NT2/D1 (cell line): ENCODE data around the gene MGAT5.

Experiments
- SUZ12 ChIP-seq: IDR thresholded peaks from 2 replicates; pipeline ENCODE4 v1.6.1; 2011; ENCODE audit not compliant: insufficient read length, insufficient read depth; ENCODE audit errors: extremely low read depth
- ZNF274 ChIP-seq: IDR thresholded peaks from 2 replicates; pipeline ENCODE4 v1.6.1; 2011; ENCODE audit warnings: mild to moderate bottlenecking, low read depth, low read length

DNA sequence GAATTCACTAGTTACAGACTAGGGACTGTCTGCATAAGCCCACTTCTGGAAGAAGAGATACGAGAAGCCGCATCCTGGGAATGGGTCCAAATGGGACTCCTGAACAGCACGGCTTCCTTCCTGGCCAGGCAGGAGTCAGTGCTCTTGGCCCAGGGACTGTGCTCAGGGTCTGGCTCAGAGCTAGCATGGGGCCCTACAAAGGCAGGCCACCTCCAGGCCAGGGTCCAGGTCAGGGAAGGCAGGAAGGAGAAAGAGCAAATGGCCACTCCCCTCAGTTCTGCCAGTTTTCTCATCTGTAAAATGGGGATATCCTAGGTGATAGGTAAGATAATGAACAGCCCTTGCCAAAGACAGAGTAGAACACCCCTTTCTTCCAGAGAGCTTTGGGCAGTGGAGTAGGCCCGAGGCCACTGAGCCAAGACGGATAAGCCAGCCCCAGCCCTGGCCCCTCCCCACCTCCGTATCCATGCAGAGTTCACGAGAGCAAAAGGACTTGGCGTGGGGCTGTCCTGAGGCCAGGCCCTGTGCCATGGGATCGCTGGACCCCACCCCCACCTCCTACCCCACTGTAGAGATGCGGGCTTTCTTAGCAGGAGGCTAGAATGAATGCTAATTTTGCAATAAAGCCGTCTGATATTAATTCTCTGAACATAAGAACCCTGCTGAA, 190.1 kb downstream of the MGAT5 start:
- TF ChIP-seq SUZ12 (no peak), ZNF274 (no peak)
